K562 (cell line): Measurements from ENCODE around the gene TMED4. TPM values are rescaled to one million over a fixed set of nuclear protein-coding genes. Genes with fewer than 3 reads are reported as not detected.

Experiments
- ADNP ChIP-seq: fragments of 200-800 bp; sonication (Bioruptor generic); IDR thresholded peaks from 2 replicates; pipeline ENCODE4 v1.6.1; 2016; ENCODE audit warnings: missing genetic modification characterization, missing compliant biosample characterization
- CTBP1 ChIP-seq: fragments of 450-650 bp; IDR thresholded peaks from 2 replicates; pipeline ENCODE4 v1.6.1; 2016; ENCODE audit warnings: borderline replicate concordance
- ELF4 ChIP-seq: fragments of 450-650 bp; formaldehyde crosslinking; IDR thresholded peaks from 2 replicates; pipeline ENCODE4 v1.4.0; 2022; ENCODE audit warnings: missing genetic modification characterization
- ETV1 ChIP-seq: fragments of 450-650 bp; conservative IDR thresholded peaks from 2 replicates; pipeline ENCODE4 v1.6.1; 2016; ENCODE audit warnings: missing genetic modification characterization, control low read depth, low read depth, missing compliant biosample characterization
- GABPA ChIP-seq: fragments of 200-800 bp; sonication (Bioruptor generic); conservative IDR thresholded peaks from 2 replicates; pipeline ENCODE4 v1.6.1; 2016; ENCODE audit warnings: low read depth, missing genetic modification characterization, missing compliant biosample characterization
- HIVEP1 ChIP-seq: fragments of 250-450 bp; sonication (Bioruptor Pico); IDR thresholded peaks from 2 replicates; pipeline ENCODE4 v1.4.0; 2020; ENCODE audit warnings: mild to moderate bottlenecking
- ILK ChIP-seq: fragments of 450-650 bp; IDR thresholded peaks from 2 replicates; pipeline ENCODE4 v1.6.1; 2016; ENCODE audit warnings: missing genetic modification characterization, low read depth, mild to moderate bottlenecking, missing compliant biosample characterization, moderate library complexity, borderline replicate concordance
- PRMT5 ChIP-seq: sonication (generic); formaldehyde crosslinking; IDR thresholded peaks from 2 replicates; pipeline ENCODE4 v1.5.0; 2020; ENCODE audit warnings: missing genetic modification reagents
- SIRT6 ChIP-seq: IDR thresholded peaks from one replicate; pipeline ENCODE4 v1.6.1; 2012; ENCODE audit warnings: low read depth, mild to moderate bottlenecking, control low read depth, inconsistent platforms, low read length, moderate library complexity
- SMAD1 ChIP-seq: fragments of 150-350 bp; IDR thresholded peaks from 2 replicates; pipeline ENCODE4 v1.6.1; 2014; ENCODE audit warnings: low read length, low read depth; ENCODE audit not compliant: partially characterized antibody
- ZNF785 ChIP-seq: fragments of 250-450 bp; sonication (Bioruptor Pico); IDR thresholded peaks from 2 replicates; pipeline ENCODE4 v1.4.0; 2020; ENCODE audit warnings: mild to moderate bottlenecking
- polyA plus RNA-seq, 8 experiments: library from polyadenylated mRNA; depleted of rRNA in 4 of 8; stranded (reverse) in 5 of 8; unstranded in 3 of 8; fragments of >200 nt; fragmentation: Nextera tagmentation in 2 of 8; fragmentation: Illumina TruSeq in 1 of 8; extraction: Ambion mirVana in 2 of 8; extraction: Trizol in 1 of 8; gene quantifications; 2 replicates each; pipeline versions ENCODE4 v1.2.1 to v1.2.3, GENCODE V29; 2011 to 2014; ENCODE audit warnings: inconsistent platforms in 1 of 8, missing spikeins in 1 of 8
- total RNA-seq, 7 experiments: library from RNA; depleted of rRNA in 6 of 7; stranded (reverse); fragments of >200 nt in 6 of 7; fragmentation: Illumina TruSeq in 2 of 7; extraction: Trizol in 2 of 7; gene quantifications; 2 replicates each; pipeline versions ENCODE4 v1.2.1 to v1.2.3, GENCODE V29; 2011 to 2021; ENCODE audit warnings: low replicate concordance in 1 of 7
- TF ChIP-seq, protein P1 (sequence below): fragments of 200-800 bp; sonication (Bioruptor generic); IDR thresholded peaks from 2 replicates; pipeline ENCODE4 v1.6.1; 2017; ENCODE audit warnings: missing genetic modification characterization, missing compliant biosample characterization
- TF ChIP-seq, protein P2 (sequence below): IDR thresholded peaks from 2 replicates; pipeline ENCODE4 v1.6.1; 2011; ENCODE audit warnings: borderline replicate concordance, low read depth, mild to moderate bottlenecking, moderate library complexity, low read length; ENCODE audit not compliant: insufficient read depth, poor library complexity, severe bottlenecking
- TF ChIP-seq, protein P3 (sequence below): fragments of 450-650 bp; formaldehyde crosslinking; IDR thresholded peaks from 2 replicates; pipeline ENCODE4 v1.4.0; 2020; ENCODE audit warnings: mild to moderate bottlenecking, mixed read lengths
- TF ChIP-seq, protein P4 (sequence below): IDR thresholded peaks from 2 replicates; pipeline ENCODE4 v1.6.1; 2016; ENCODE audit warnings: missing genetic modification characterization, missing compliant biosample characterization
- TF ChIP-seq, protein P5 (sequence below): sonication (generic); formaldehyde crosslinking; IDR thresholded peaks from 2 replicates; pipeline ENCODE4 v1.8.1; 2022; ENCODE audit warnings: missing genetic modification reagents
- TF ChIP-seq, protein P6 (sequence below): sonication (generic); formaldehyde crosslinking; IDR thresholded peaks from 2 replicates; pipeline ENCODE4 v1.5.0; 2020; ENCODE audit warnings: missing genetic modification reagents

Gene TMED4
- total and polyA plus RNA-seq, 9 of the 15 experiments (the other 6 are each of a cell fraction or from before 2014, with no cell fraction given) = 20.3 to 64.0 (median 42.1) TPM

DNA sequence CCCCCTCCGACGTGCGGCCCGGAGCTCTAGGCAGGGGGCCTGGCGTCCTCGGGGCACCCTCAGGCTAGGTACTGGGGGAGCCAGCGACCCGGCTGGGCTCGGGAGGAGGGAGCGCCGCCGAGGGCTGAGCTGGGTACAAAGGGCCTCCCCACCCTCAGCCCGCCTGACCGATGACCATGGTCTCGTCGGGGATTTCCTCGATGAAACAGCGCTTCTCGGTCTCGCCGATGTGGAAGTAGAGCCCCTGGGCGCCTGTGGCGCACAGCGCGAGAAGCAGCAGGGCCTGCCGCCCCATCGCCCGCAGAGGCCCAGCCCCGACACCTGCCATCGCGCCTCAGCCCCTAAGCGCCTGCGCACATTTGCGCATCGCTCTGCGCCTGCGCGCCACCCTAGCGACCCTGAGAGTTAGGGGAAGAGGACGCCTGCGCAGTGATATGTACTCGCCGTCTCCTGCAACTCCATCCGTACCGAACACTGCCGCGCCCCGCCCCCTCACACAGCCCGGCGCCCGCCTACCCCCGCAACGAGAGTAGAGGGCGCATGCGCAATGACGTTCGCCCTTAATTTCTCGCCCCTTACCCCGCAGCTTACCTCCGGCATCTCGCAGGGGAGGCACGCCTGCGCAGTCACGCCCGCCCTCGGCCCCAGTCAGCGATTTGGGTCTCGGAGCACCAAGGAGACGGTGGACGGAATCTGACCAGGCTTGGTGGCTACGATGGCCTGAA lies at the start of gene TMED4 (continued):
- TF ChIP-seq, protein P1, sequence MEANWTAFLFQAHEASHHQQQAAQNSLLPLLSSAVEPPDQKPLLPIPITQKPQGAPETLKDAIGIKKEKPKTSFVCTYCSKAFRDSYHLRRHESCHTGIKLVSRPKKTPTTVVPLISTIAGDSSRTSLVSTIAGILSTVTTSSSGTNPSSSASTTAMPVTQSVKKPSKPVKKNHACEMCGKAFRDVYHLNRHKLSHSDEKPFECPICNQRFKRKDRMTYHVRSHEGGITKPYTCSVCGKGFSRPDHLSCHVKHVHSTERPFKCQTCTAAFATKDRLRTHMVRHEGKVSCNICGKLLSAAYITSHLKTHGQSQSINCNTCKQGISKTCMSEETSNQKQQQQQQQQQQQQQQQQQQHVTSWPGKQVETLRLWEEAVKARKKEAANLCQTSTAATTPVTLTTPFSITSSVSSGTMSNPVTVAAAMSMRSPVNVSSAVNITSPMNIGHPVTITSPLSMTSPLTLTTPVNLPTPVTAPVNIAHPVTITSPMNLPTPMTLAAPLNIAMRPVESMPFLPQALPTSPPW = peak; percentile 95
- TF ChIP-seq GABPA (tag) (no peak), ELF4 (CRISPR knock-in tag) (peak; percentile 9; the same call in 1 of the 2 replicates), SMAD1 (peak; percentile 41), ILK (tag) (no peak), ADNP (tag) (no peak), PRMT5 (CRISPR knock-in tag) (no peak), ZNF785 (CRISPR knock-in tag) (no peak), ETV1 (tag) (no peak), SIRT6 (no peak), HIVEP1 (CRISPR knock-in tag) (no peak), CTBP1 (peak; percentile 52; the same call in 1 of the 2 replicates)
- TF ChIP-seq, protein P2, sequence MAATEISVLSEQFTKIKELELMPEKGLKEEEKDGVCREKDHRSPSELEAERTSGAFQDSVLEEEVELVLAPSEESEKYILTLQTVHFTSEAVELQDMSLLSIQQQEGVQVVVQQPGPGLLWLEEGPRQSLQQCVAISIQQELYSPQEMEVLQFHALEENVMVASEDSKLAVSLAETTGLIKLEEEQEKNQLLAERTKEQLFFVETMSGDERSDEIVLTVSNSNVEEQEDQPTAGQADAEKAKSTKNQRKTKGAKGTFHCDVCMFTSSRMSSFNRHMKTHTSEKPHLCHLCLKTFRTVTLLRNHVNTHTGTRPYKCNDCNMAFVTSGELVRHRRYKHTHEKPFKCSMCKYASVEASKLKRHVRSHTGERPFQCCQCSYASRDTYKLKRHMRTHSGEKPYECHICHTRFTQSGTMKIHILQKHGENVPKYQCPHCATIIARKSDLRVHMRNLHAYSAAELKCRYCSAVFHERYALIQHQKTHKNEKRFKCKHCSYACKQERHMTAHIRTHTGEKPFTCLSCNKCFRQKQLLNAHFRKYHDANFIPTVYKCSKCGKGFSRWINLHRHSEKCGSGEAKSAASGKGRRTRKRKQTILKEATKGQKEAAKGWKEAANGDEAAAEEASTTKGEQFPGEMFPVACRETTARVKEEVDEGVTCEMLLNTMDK = no peak
- TF ChIP-seq, protein P3, sequence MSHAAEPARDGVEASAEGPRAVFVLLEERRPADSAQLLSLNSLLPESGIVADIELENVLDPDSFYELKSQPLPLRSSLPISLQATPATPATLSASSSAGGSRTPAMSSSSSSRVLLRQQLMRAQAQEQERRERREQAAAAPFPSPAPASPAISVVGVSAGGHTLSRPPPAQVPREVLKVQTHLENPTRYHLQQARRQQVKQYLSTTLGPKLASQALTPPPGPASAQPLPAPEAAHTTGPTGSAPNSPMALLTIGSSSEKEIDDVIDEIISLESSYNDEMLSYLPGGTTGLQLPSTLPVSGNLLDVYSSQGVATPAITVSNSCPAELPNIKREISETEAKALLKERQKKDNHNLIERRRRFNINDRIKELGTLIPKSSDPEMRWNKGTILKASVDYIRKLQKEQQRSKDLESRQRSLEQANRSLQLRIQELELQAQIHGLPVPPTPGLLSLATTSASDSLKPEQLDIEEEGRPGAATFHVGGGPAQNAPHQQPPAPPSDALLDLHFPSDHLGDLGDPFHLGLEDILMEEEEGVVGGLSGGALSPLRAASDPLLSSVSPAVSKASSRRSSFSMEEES (CRISPR knock-in tag) = no peak
- TF ChIP-seq, protein P4, sequence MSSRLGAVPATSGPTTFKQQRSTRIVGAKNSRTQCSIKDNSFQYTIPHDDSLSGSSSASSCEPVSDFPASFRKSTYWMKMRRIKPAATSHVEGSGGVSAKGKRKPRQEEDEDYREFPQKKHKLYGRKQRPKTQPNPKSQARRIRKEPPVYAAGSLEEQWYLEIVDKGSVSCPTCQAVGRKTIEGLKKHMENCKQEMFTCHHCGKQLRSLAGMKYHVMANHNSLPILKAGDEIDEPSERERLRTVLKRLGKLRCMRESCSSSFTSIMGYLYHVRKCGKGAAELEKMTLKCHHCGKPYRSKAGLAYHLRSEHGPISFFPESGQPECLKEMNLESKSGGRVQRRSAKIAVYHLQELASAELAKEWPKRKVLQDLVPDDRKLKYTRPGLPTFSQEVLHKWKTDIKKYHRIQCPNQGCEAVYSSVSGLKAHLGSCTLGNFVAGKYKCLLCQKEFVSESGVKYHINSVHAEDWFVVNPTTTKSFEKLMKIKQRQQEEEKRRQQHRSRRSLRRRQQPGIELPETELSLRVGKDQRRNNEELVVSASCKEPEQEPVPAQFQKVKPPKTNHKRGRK = no peak
- TF ChIP-seq, protein P5, sequence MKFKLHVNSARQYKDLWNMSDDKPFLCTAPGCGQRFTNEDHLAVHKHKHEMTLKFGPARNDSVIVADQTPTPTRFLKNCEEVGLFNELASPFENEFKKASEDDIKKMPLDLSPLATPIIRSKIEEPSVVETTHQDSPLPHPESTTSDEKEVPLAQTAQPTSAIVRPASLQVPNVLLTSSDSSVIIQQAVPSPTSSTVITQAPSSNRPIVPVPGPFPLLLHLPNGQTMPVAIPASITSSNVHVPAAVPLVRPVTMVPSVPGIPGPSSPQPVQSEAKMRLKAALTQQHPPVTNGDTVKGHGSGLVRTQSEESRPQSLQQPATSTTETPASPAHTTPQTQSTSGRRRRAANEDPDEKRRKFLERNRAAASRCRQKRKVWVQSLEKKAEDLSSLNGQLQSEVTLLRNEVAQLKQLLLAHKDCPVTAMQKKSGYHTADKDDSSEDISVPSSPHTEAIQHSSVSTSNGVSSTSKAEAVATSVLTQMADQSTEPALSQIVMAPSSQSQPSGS (CRISPR knock-in tag) = no peak
- TF ChIP-seq, protein P6, sequence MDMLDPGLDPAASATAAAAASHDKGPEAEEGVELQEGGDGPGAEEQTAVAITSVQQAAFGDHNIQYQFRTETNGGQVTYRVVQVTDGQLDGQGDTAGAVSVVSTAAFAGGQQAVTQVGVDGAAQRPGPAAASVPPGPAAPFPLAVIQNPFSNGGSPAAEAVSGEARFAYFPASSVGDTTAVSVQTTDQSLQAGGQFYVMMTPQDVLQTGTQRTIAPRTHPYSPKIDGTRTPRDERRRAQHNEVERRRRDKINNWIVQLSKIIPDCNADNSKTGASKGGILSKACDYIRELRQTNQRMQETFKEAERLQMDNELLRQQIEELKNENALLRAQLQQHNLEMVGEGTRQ (CRISPR knock-in tag) = no peak
